Keratinocyte (primary cell): ENCODE data around the gene INPP4B. TPM values are rescaled to one million over a fixed set of nuclear protein-coding genes. Genes with fewer than 3 reads are reported as not detected.

Source experiments
- DNase-seq: peaks from one replicate; pipeline ENCODE4 v3.0.0-alpha.2; 2011; ENCODE audit warnings: low read depth, missing footprints, low spot score
- FAIRE-seq: peaks from 2 replicates; lab custom pipeline; 2011; peaks lifted over from hg19 to GRCh38; lab: Jason Lieb, UNC
- H2AFZ ChIP-seq: 2 replicates; pipeline ENCODE4 v1.6.0; 2012; ENCODE audit warnings: low read length, control low read depth, inconsistent platforms; ENCODE audit not compliant: control insufficient read depth
- H3K27ac ChIP-seq: 2 replicates; pipeline ENCODE4 v1.5.1; 2011; ENCODE audit warnings: low read length; ENCODE audit not compliant: control insufficient read depth, insufficient read depth
- H3K27me3 ChIP-seq: 3 replicates; pipeline ENCODE4 v1.6.0; 2011; ENCODE audit warnings: low read length; ENCODE audit not compliant: control insufficient read depth, insufficient read depth; ENCODE audit errors: extremely low read depth
- H3K36me3 ChIP-seq, 2 experiments: 2 replicates in 1 of 2; 3 replicates in 1 of 2; pipeline ENCODE4 v1.5.1; 2011; ENCODE audit warnings: low read length in 2 of 2, mild to moderate bottlenecking in 1 of 2; ENCODE audit not compliant: control insufficient read depth in 2 of 2, insufficient read depth in 2 of 2; ENCODE audit errors: extremely low read depth in 1 of 2
- H3K4me1 ChIP-seq: 3 replicates; pipeline ENCODE4 v1.5.1; 2011; ENCODE audit warnings: low read length; ENCODE audit not compliant: control insufficient read depth, insufficient read depth; ENCODE audit errors: extremely low read depth
- H3K4me2 ChIP-seq: 3 replicates; pipeline ENCODE4 v1.6.0; 2011; ENCODE audit warnings: low read depth, low read length; ENCODE audit not compliant: control insufficient read depth, insufficient read depth; ENCODE audit errors: extremely low read depth
- H3K4me3 ChIP-seq, 3 experiments: fragments of 200-600 bp in 1 of 3; sonication (generic) in 1 of 3; 2 replicates in 2 of 3; 3 replicates in 1 of 3; pipeline ENCODE4 v1.5.1; 2011 to 2016; ENCODE audit warnings: low read length in 3 of 3, mild to moderate bottlenecking in 3 of 3, control low read depth in 2 of 3, inconsistent platforms in 1 of 3, low read depth in 1 of 3, mixed read lengths in 1 of 3, mixed run types in 1 of 3, moderate library complexity in 1 of 3; ENCODE audit not compliant: control insufficient read depth in 2 of 3, insufficient read depth in 2 of 3; ENCODE audit errors: extremely low read depth in 1 of 3
- H3K79me2 ChIP-seq: 2 replicates; pipeline ENCODE4 v1.6.0; 2012; ENCODE audit warnings: low read length; ENCODE audit not compliant: control insufficient read depth, insufficient read depth
- H3K9ac ChIP-seq: 3 replicates; pipeline ENCODE4 v1.6.0; 2011; ENCODE audit warnings: low read length; ENCODE audit not compliant: control insufficient read depth, insufficient read depth; ENCODE audit errors: extremely low read depth
- H3K9me1 ChIP-seq: 3 replicates; pipeline ENCODE4 v1.6.0; 2011; ENCODE audit warnings: low read length; ENCODE audit not compliant: control insufficient read depth, insufficient read depth; ENCODE audit errors: extremely low read depth
- H3K9me3 ChIP-seq: 2 replicates; pipeline ENCODE4 v1.5.1; 2012; ENCODE audit warnings: low read depth, low read length; ENCODE audit not compliant: control insufficient read depth
- H4K20me1 ChIP-seq: 3 replicates; pipeline ENCODE4 v1.6.0; 2011; ENCODE audit warnings: low read length; ENCODE audit not compliant: control insufficient read depth, insufficient read depth; ENCODE audit errors: extremely low read depth
- CTCF ChIP-seq, 3 experiments: IDR thresholded peaks in 1 of 3; conservative IDR thresholded peaks in 1 of 3; optimal IDR thresholded peaks in 1 of 3; 2 replicates in 2 of 3; 3 replicates in 1 of 3; pipeline versions ENCODE3 to v1.5.1; 2011; ENCODE audit warnings: low read length in 3 of 3, mild to moderate bottlenecking in 3 of 3, moderate library complexity in 2 of 3, control low read depth in 1 of 3, inconsistent platforms in 1 of 3; ENCODE audit not compliant: insufficient read depth in 2 of 3; ENCODE audit errors: extremely low read depth in 1 of 3
- EZH2 ChIP-seq: IDR thresholded peaks from one replicate; pipeline ENCODE4 v1.6.1; 2012; ENCODE audit warnings: inconsistent platforms, mild to moderate bottlenecking, low read length, moderate library complexity
- dilution Hi-C: fragments of 300-500 bp; cut with MboI; formaldehyde crosslinking; loops from one replicate; pipeline ENCODE4 v1.7.0; 2020; ENCODE audit warnings: low sequenced_read_pairs; ENCODE audit not compliant: extremely low pct_ligation_motif_present
- polyA plus RNA-seq, 5 experiments: library from polyadenylated mRNA; depleted of rRNA in 3 of 5; stranded (reverse) in 3 of 5; stranded (forward) in 1 of 5; unstranded in 1 of 5; fragments of >200 nt; gene quantifications; 1 replicate in 1 of 5; 2 replicates in 3 of 5; 3 replicates in 1 of 5; pipeline versions ENCODE4 v1.2.1 to v1.2.3, GENCODE V29; 2011 to 2012; ENCODE audit warnings: missing spikeins in 2 of 5, low read depth in 1 of 5, low replicate concordance in 1 of 5

The INPP4B gene
- polyA plus RNA-seq, 1 donor (not counting 4 experiments of a cell fraction or from before 2014, with no cell fraction given) = 50.2 TPM

GRCh38 chr4:142600952-142601351, 245.1 kb downstream of the INPP4B start:
- H3K79me2 ChIP-seq = no peaks in the 10 kb centered on the region
- no peak overlapping the region for H3K4me2 ChIP-seq
- no peaks in the 10 kb centered on the region for H3K9me1 ChIP-seq
- H3K36me3 ChIP-seq = no peaks in the 10 kb centered on the region
- no peak for TF ChIP-seq CTCF (optimal IDR thresholded peaks at IDR 0.05 in 1 of 3, IDR thresholded peaks at IDR 0.05 in 1 of 3, conservative IDR thresholded peaks at IDR 0.05 in 1 of 3; ENCODE audit: extremely low read depth in 1 of 3, insufficient read depth in 2 of 3, low read length in 3 of 3)
- TF ChIP-seq EZH2 = no peak
- no peaks in the 10 kb centered on the region for H3K27me3 ChIP-seq
- H3K4me3 ChIP-seq = no peak overlapping the region
- H4K20me1 ChIP-seq = no peaks in the 10 kb centered on the region
- no peak for FAIRE-seq
- H3K9me3 ChIP-seq = peaks cover 3% of the 10 kb centered on the region
- H2AFZ ChIP-seq = no peak overlapping the region
- dilution Hi-C loops = no loop called here
- H3K27ac ChIP-seq = no peak overlapping the region
- no peaks in the 10 kb centered on the region for H3K4me1 ChIP-seq
- DNase-seq = no peak
- H3K9ac ChIP-seq = no peak overlapping the region

GRCh38 chr4:142598132-142598531, 248.0 kb downstream of the INPP4B start:
- no peaks in the 10 kb centered on the region for H3K9me3 ChIP-seq
- H3K4me3 ChIP-seq = no peak overlapping the region
- H3K36me3 ChIP-seq = no peaks in the 10 kb centered on the region
- H3K79me2 ChIP-seq = no peaks in the 10 kb centered on the region
- no peaks in the 10 kb centered on the region for H3K4me1 ChIP-seq
- dilution Hi-C loops = no loop called here
- no peak overlapping the region for H3K4me2 ChIP-seq
- no peak overlapping the region for H2AFZ ChIP-seq
- H3K9me1 ChIP-seq = no peaks in the 10 kb centered on the region
- H4K20me1 ChIP-seq = no peaks in the 10 kb centered on the region
- no peak for FAIRE-seq
- H3K9ac ChIP-seq = no peak overlapping the region
- H3K27ac ChIP-seq = no peak overlapping the region
- H3K27me3 ChIP-seq = no peaks in the 10 kb centered on the region
- no peak for DNase-seq
- no peak for TF ChIP-seq CTCF (optimal IDR thresholded peaks at IDR 0.05 in 1 of 3, IDR thresholded peaks at IDR 0.05 in 1 of 3, conservative IDR thresholded peaks at IDR 0.05 in 1 of 3; ENCODE audit: extremely low read depth in 1 of 3, insufficient read depth in 2 of 3, low read length in 3 of 3)
- TF ChIP-seq EZH2 = no peak
